ENCODE data around the gene RAVER1.

Gene RAVER1

GRCh38 chr19:10317045-10317856, 16.1 kb downstream of the RAVER1 start:
- no peak for TF ChIP-seq GATA1 (IDR thresholded peaks at IDR 0.05; ENCODE audit: low read depth, low read length)
- TF ChIP-seq POLR2A (IDR thresholded peaks at IDR 0.05; ENCODE audit: low read length), result no peak

GRCh38 chr19:10316229-10317044, 16.9 kb downstream of the RAVER1 start:
- peak; percentile 82 to 83 for DNase-seq
- TF ChIP-seq POLR2A (IDR thresholded peaks at IDR 0.05; ENCODE audit: low read length) (no peak), GATA1 (IDR thresholded peaks at IDR 0.05; ENCODE audit: low read depth, low read length) (no peak)

More at GRCh38 chr19:10317045-10317856, 16.1 kb downstream of the RAVER1 start:
- DNase-seq, result no peak

GRCh38 chr19:10315335-10316214, 17.8 kb downstream of the RAVER1 start, which contains the start of gene FDX2:
Gene FDX2 (minus strand): TSS chr19:10316015. CDS start chr19:10315996, 19 bp downstream.
- TF ChIP-seq POLR2A (IDR thresholded peaks at IDR 0.05; ENCODE audit: low read length) (peak; percentile 45), GATA1 (IDR thresholded peaks at IDR 0.05; ENCODE audit: low read depth, low read length) (no peak)

GRCh38 chr19:10309423-10309822, 23.9 kb downstream of the RAVER1 start, which contains the start of gene ZGLP1:
Gene ZGLP1 (minus strand): TSS chr19:10309815.
- TF ChIP-seq POLR2A (IDR thresholded peaks at IDR 0.05; ENCODE audit: low read length), result no peak
- no peak for TF ChIP-seq GATA1 (IDR thresholded peaks at IDR 0.05; ENCODE audit: low read depth, low read length)
- DNase-seq, result no peak

More at GRCh38 chr19:10315335-10316214, 17.8 kb downstream of the RAVER1 start, which contains the start of gene FDX2:
- peak; percentile 85 to 91 for DNase-seq

- no peak for TF ChIP-seq POLR2A (IDR thresholded peaks at IDR 0.05; ENCODE audit: low read length)
- TF ChIP-seq GATA1 (IDR thresholded peaks at IDR 0.05; ENCODE audit: low read depth, low read length), result no peak
Observed at GRCh38 chr19:10306327-10306726, 27.0 kb downstream of the RAVER1 start.

GRCh38 chr19:10305139-10305806, 28.1 kb downstream of the RAVER1 start:
- no peak for DNase-seq
- TF ChIP-seq GATA1 (IDR thresholded peaks at IDR 0.05; ENCODE audit: low read depth, low read length) (no peak), POLR2A (IDR thresholded peaks at IDR 0.05; ENCODE audit: low read length) (no peak)

More at GRCh38 chr19:10306327-10306726, 27.0 kb downstream of the RAVER1 start:
- DNase-seq, result no peak

GRCh38 chr19:10299545-10300458, 33.5 kb downstream of the RAVER1 start:
- TF ChIP-seq GATA1 (IDR thresholded peaks at IDR 0.05; ENCODE audit: low read depth, low read length) (no peak), POLR2A (IDR thresholded peaks at IDR 0.05; ENCODE audit: low read length) (peak; percentile 53)
- DNase-seq, result peak; percentile 91 to 93

GRCh38 chr19:10295847-10296591, 37.3 kb downstream of the RAVER1 start:
- TF ChIP-seq POLR2A (IDR thresholded peaks at IDR 0.05; ENCODE audit: low read length), result no peak
- TF ChIP-seq GATA1 (IDR thresholded peaks at IDR 0.05; ENCODE audit: low read depth, low read length), result no peak

GRCh38 chr19:10295305-10295846, 38.0 kb downstream of the RAVER1 start:
- peak; percentile 76 for DNase-seq
- TF ChIP-seq POLR2A (IDR thresholded peaks at IDR 0.05; ENCODE audit: low read length) (peak; percentile 29), GATA1 (IDR thresholded peaks at IDR 0.05; ENCODE audit: low read depth, low read length) (no peak)

More at GRCh38 chr19:10295847-10296591, 37.3 kb downstream of the RAVER1 start:
- DNase-seq, result peak; percentile 66 to 73

- TF ChIP-seq GATA1 (IDR thresholded peaks at IDR 0.05; ENCODE audit: low read depth, low read length) (no peak), POLR2A (IDR thresholded peaks at IDR 0.05; ENCODE audit: low read length) (no peak)
- no peak for DNase-seq
Observed at GRCh38 chr19:10294368-10294697, 39.0 kb downstream of the RAVER1 start.

Measured in erythroblast (primary cell).